22Rv1 (cell line): ENCODE results near the gene PREX1.

Source experiments
- H3K27ac ChIP-seq: fragments of 450-650 bp; 2 replicates; pipeline ENCODE4 v1.5.1; 2017
- CTCF ChIP-seq: fragments of 450-650 bp; IDR thresholded peaks from 2 replicates; pipeline ENCODE4 v1.5.1; 2017; ENCODE audit warnings: mild to moderate bottlenecking
- ZFX ChIP-seq: fragments of 450-650 bp; IDR thresholded peaks from 2 replicates; pipeline ENCODE4 v1.6.1; 2017; ENCODE audit warnings: antibody characterized with exemption, borderline replicate concordance

PREX1 gene

GRCh38 chr20:48717680-48718223, 110.0 kb downstream of the PREX1 start:
- H3K27ac ChIP-seq: no peak overlapping the region
- TF ChIP-seq CTCF (no peak), ZFX (no peak)

- TF ChIP-seq ZFX: no peak
- no peak for TF ChIP-seq CTCF
- no peak overlapping the region for H3K27ac ChIP-seq
Observed at GRCh38 chr20:48717095-48717672, 110.6 kb downstream of the PREX1 start.

GRCh38 chr20:48716541-48716940, 111.3 kb downstream of the PREX1 start:
- H3K27ac ChIP-seq: no peak overlapping the region
- no peak for TF ChIP-seq ZFX
- TF ChIP-seq CTCF: no peak

GRCh38 chr20:48716086-48716485, 111.7 kb downstream of the PREX1 start:
- H3K27ac ChIP-seq: no peak overlapping the region
- no peak for TF ChIP-seq CTCF
- no peak for TF ChIP-seq ZFX

GRCh38 chr20:48714764-48715163, 113.0 kb downstream of the PREX1 start:
- TF ChIP-seq CTCF (no peak), ZFX (no peak)
- H3K27ac ChIP-seq: no peak overlapping the region

- no peak for TF ChIP-seq ZFX
- no peak overlapping the region for H3K27ac ChIP-seq
Observed at GRCh38 chr20:48711696-48712464, 115.9 kb downstream of the PREX1 start.

GRCh38 chr20:48711044-48711428, 116.8 kb downstream of the PREX1 start:
- no peak for TF ChIP-seq CTCF
- TF ChIP-seq ZFX: no peak
- H3K27ac ChIP-seq: no peak overlapping the region
